ENCODE measurements around the gene ATXN1. TPM values are rescaled to one million over a fixed set of nuclear protein-coding genes. Genes with fewer than 3 reads are reported as not detected.

The ATXN1 gene
- total RNA-seq, 1 donor from 2014 or later = 3.9 TPM

DNA sequence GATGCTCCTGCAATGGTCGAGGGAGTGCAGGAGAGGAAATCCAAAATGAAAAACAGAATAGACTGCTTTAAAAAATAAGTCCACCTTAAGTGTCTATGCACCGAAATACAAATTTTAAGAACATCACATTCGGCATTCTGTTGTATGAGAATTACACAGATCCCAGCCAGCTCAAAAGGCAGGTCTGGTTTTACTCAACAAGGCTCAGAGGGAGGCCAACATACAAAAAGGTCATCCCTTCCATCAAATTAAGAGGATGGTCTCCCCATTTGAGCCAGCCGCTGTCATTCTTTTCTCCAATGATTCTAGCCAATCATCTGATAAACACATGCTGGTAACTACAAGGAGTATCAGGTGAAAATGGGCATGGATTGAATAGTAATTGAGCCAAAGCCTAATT, 7.9 kb downstream of the ATXN1 start:
- no peak for DNase-seq (ENCODE audit: low read depth, low spot score)
- Mint-ChIP-seq H3K27me3 (ENCODE audit: low read depth) (peaks cover 20% of the 10 kb centered on the region), H3K36me3 (ENCODE audit: low read depth) (peaks cover 3% of the 10 kb centered on the region), H3K4me1 (peaks cover 8% of the 10 kb centered on the region), H3K27ac (ENCODE audit: unreplicated experiment) (no peak overlapping the region), H3K4me3 (no peak overlapping the region), H3K9me3 (no peaks in the 10 kb centered on the region)
- TF ChIP-seq, protein P1, sequence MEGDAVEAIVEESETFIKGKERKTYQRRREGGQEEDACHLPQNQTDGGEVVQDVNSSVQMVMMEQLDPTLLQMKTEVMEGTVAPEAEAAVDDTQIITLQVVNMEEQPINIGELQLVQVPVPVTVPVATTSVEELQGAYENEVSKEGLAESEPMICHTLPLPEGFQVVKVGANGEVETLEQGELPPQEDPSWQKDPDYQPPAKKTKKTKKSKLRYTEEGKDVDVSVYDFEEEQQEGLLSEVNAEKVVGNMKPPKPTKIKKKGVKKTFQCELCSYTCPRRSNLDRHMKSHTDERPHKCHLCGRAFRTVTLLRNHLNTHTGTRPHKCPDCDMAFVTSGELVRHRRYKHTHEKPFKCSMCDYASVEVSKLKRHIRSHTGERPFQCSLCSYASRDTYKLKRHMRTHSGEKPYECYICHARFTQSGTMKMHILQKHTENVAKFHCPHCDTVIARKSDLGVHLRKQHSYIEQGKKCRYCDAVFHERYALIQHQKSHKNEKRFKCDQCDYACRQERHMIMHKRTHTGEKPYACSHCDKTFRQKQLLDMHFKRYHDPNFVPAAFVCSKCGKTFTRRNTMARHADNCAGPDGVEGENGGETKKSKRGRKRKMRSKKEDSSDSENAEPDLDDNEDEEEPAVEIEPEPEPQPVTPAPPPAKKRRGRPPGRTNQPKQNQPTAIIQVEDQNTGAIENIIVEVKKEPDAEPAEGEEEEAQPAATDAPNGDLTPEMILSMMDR (conservative IDR thresholded peaks at IDR 0.05) = no peak

DNA sequence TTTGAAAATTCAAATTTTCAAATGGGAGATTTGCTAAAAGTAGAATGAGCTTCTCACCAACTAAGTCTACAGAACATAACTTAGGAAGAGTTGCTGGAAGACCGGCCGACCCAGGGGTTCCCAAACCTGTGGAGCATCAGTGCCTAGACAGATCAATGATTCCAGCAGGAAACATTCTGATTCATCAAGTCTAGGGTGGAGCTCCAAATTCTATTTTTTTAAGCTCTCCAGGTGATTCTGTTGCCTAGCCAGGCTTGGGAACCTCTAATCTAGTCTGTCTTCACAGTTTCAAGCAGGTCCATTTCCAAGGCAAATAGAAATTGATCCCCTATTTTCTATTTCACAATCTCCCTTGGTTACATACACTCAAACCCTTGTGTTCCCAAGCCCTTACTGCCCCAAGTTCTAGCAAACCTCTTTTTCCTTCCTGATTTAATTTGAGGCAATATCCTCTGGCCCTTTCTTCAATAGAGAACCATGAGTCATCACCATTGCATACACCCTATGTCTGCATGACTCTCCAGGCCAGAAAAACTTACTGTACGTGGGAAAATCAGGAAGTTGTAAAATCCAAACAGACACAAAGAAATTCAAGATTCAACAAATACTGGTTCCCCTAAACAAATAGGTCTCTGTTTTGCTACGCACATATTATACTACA, 8.9 kb downstream of the ATXN1 start:
- peaks cover 13% of the 10 kb centered on the region for H3K27me3 Mint-ChIP-seq (ENCODE audit: low read depth)
- no peak overlapping the region for H3K27ac Mint-ChIP-seq (ENCODE audit: unreplicated experiment)
- peaks cover 3% of the 10 kb centered on the region for H3K36me3 Mint-ChIP-seq (ENCODE audit: low read depth)
- TF ChIP-seq, protein P1 (conservative IDR thresholded peaks at IDR 0.05) = no peak
- DNase-seq (ENCODE audit: low read depth, low spot score) = no peak
- no peak overlapping the region for H3K4me3 Mint-ChIP-seq
- peaks cover 4% of the 10 kb centered on the region for H3K4me1 Mint-ChIP-seq
- no peaks in the 10 kb centered on the region for H3K9me3 Mint-ChIP-seq

DNA sequence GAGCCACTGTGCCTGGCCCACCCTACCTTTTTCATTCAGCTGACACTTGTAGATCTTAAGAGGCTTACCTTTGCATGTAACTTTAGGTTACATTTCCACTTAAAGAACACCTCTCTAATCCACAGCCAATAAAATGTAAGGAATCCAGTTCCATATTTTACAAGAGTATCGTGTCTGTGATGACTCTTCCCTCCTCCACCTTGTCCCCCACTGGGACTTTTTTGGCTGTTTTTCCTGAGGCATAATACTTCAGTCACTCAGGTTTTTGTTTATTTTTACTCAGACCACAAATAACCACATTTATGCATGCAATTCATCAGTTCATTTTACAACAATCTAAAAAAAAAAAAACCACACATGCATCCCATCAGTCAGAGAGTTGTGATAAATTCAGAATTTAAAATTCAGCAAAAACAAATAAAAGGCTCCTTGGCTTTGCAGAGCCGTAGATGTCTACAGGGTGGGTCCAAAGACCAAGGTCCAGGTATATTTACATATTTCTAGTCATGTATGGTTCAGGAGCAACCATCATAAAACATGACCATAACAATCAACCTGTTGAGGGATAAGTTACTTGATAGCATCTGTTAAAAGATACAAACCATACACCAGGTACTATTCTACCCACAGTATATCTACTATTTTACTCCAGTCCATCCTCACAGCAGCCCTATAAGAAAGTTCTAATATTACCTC, 9.9 kb downstream of the ATXN1 start:
- Mint-ChIP-seq H3K36me3 (ENCODE audit: low read depth) (peaks cover 3% of the 10 kb centered on the region), H3K27me3 (ENCODE audit: low read depth) (peaks cover 11% of the 10 kb centered on the region), H3K9me3 (no peaks in the 10 kb centered on the region), H3K4me1 (peaks cover 4% of the 10 kb centered on the region), H3K27ac (ENCODE audit: unreplicated experiment) (no peak overlapping the region), H3K4me3 (no peak overlapping the region)
- TF ChIP-seq, protein P1 (conservative IDR thresholded peaks at IDR 0.05) = no peak
- no peak for DNase-seq (ENCODE audit: low read depth, low spot score)

DNA sequence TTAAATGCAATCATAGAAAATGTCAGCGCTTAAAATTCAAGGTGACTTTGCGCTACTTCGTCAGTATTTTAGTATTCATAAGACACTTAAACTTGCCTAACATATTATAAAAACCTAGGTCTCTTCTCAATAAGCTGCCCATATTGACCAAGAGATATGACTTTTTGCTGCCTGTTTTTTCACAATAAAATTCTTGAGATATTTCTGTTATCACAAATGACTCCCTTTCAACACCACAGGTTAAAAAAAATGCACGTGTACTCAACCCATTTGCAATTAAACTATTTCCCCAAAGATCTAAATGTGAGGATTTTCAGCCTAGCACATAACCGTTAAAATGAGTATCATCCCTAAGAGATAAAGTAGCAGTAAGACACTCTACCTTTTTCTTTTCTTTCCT, 10.7 kb downstream of the ATXN1 start:
- Mint-ChIP-seq H3K27ac (ENCODE audit: unreplicated experiment) (no peak overlapping the region), H3K4me3 (no peak overlapping the region)

DNA sequence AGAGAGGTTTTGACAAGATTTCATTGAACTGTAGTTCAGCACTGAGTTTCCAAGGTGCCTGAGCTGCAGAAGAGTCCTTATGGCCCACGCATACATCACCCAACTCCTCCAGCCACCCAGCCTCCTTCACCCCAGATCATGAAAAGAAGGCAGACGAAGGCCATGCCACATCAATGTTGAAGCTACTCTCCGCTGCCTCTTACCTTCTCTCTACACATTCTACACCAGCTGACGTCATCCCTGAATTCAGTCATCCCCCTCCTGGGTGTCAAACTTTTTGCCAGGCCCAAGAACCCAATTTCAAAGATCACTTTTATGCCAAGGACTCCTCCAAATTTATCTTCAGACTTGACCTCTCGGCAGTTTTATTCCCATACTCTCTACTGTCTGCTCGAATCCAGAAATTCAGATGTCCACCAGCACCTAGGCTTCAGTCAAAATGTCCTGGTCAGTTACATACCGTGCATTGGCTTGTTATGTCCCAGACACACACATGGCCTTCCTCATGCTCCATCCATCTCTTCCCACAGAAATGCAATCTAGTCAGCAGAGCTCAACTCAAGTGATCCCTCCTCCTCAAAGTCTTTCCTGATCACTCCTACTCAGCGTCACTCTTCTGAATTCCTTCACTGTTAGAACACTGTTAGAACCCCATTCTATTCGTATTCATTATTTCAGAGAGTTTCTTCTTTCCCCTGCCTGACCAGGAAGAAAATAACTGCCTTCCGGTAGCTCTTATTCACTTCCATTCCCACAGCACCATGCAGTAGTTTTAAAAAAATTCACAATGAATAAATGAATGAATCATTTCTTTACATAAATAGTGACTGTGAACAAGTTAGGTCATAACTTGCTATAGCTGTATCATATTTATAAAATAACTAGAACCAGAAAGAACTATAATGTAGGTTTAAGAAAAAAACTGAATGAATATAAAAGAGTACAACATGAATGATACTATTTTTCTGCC, 11.5 kb downstream of the ATXN1 start:
- peaks cover 4% of the 10 kb centered on the region for H3K4me1 Mint-ChIP-seq

More for the DNA sequence above, 10.7 kb downstream of the ATXN1 start:
- Mint-ChIP-seq H3K27me3 (ENCODE audit: low read depth) (peaks cover 11% of the 10 kb centered on the region), H3K9me3 (no peaks in the 10 kb centered on the region), H3K36me3 (ENCODE audit: low read depth) (peaks cover 3% of the 10 kb centered on the region), H3K4me1 (peaks cover 4% of the 10 kb centered on the region)
- TF ChIP-seq, protein P1 (conservative IDR thresholded peaks at IDR 0.05) = no peak
- no peak for DNase-seq (ENCODE audit: low read depth, low spot score)

More for the DNA sequence above, 11.5 kb downstream of the ATXN1 start:
- Mint-ChIP-seq H3K9me3 (no peaks in the 10 kb centered on the region), H3K4me3 (no peak overlapping the region), H3K27ac (ENCODE audit: unreplicated experiment) (no peak overlapping the region), H3K36me3 (ENCODE audit: low read depth) (peaks cover 3% of the 10 kb centered on the region), H3K27me3 (ENCODE audit: low read depth) (peaks cover 8% of the 10 kb centered on the region)
- no peak for DNase-seq (ENCODE audit: low read depth, low spot score)
- TF ChIP-seq, protein P1 (conservative IDR thresholded peaks at IDR 0.05) = no peak
